Neutrophil (primary cell): ENCODE results near the gene CCDC142.

Experiments used
- H3K27ac ChIP-seq: fragments of 200-600 bp; sonication (generic); 2 replicates; pipeline ENCODE4 v1.5.1; 2016; ENCODE audit warnings: mild to moderate bottlenecking, moderate library complexity
- H3K27me3 ChIP-seq: fragments of 200-600 bp; sonication (generic); 2 replicates; pipeline ENCODE4 v1.6.0; 2016; ENCODE audit warnings: mild to moderate bottlenecking
- H3K36me3 ChIP-seq: fragments of 200-600 bp; sonication (generic); 2 replicates; pipeline ENCODE4 v1.5.1; 2017
- H3K4me1 ChIP-seq, 2 experiments: fragments of 200-600 bp in 1 of 2; sonication (generic) in 1 of 2; 1 replicate in 1 of 2; 2 replicates in 1 of 2; pipeline versions ENCODE4 v1.5.1 to v1.6.1; 2013 to 2016; ENCODE audit warnings: low read depth in 1 of 2, low read length in 1 of 2, mild to moderate bottlenecking in 1 of 2, moderate library complexity in 1 of 2; ENCODE audit not compliant: control insufficient read depth in 1 of 2, insufficient read depth in 1 of 2
- H3K4me3 ChIP-seq, 2 experiments: fragments of 200-600 bp in 1 of 2; sonication (generic) in 1 of 2; 1 replicate in 1 of 2; 2 replicates in 1 of 2; pipeline ENCODE4 v1.5.1; 2013 to 2016; ENCODE audit warnings: low read depth in 1 of 2, low read length in 1 of 2, mild to moderate bottlenecking in 1 of 2, moderate library complexity in 1 of 2
- H3K9me3 ChIP-seq: fragments of 200-600 bp; sonication (generic); 2 replicates; pipeline ENCODE4 v1.5.1; 2016
- TF ChIP-seq, protein P1 (sequence below): fragments of 200-600 bp; sonication (generic); IDR thresholded peaks from 2 replicates; pipeline ENCODE4 v1.5.1; 2016; ENCODE audit warnings: antibody characterized with exemption

Gene CCDC142

DNA sequence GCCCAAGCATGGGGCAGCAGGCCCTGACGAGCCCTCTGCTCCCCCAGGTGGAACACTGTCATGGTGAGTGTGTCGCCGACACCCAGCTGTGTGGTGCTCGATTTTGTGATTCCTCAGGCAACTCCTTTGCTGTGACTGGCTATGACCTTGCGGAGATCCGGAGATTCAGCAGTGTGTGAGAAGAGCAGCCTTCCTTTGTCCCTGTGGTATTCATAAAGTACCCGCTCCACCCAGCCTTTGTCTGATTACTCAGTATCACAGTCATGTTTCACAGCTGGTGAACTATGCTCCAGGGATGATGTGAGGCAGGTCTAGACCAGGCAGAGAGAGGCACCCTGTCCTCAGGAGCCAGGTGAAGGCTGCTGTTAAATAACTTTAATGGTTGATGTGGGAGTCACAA lies 57.3 kb downstream of the CCDC142 start:
- peaks cover 30% of the 10 kb centered on the region for H3K27me3 ChIP-seq
- no peak overlapping the region for H3K4me3 ChIP-seq
- H3K4me1 ChIP-seq: peaks cover 12 to 15% of the 10 kb centered on the region in 2 experiments
- H3K36me3 ChIP-seq: no peaks in the 10 kb centered on the region
- H3K27ac ChIP-seq: no peak overlapping the region
- TF ChIP-seq, protein P1, sequence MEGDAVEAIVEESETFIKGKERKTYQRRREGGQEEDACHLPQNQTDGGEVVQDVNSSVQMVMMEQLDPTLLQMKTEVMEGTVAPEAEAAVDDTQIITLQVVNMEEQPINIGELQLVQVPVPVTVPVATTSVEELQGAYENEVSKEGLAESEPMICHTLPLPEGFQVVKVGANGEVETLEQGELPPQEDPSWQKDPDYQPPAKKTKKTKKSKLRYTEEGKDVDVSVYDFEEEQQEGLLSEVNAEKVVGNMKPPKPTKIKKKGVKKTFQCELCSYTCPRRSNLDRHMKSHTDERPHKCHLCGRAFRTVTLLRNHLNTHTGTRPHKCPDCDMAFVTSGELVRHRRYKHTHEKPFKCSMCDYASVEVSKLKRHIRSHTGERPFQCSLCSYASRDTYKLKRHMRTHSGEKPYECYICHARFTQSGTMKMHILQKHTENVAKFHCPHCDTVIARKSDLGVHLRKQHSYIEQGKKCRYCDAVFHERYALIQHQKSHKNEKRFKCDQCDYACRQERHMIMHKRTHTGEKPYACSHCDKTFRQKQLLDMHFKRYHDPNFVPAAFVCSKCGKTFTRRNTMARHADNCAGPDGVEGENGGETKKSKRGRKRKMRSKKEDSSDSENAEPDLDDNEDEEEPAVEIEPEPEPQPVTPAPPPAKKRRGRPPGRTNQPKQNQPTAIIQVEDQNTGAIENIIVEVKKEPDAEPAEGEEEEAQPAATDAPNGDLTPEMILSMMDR: no peak
- no peaks in the 10 kb centered on the region for H3K9me3 ChIP-seq

DNA sequence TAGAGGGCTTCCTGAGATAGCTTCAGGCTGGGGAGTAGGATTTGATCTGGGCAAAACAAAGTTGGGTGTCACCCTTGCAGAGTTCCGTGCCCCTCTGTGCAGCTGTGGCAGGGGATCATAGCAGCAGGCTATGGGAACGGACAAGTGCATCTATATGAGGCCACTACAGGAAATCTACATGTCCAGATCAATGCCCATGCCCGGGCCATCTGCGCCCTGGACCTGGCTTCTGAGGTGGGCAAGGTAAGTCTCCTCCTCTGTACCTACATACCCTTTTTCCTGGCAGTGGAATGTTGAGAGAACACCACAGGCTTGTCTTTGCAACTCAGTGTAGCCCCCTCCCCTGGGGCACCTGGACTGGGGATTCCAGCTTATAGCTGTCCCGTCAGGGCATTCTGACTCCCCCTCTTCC lies 57.8 kb downstream of the CCDC142 start:
- H3K27me3 ChIP-seq: peaks cover 35% of the 10 kb centered on the region
- H3K4me3 ChIP-seq: no peak overlapping the region
- H3K27ac ChIP-seq: no peak overlapping the region
- TF ChIP-seq, protein P1: no peak
- H3K36me3 ChIP-seq: no peaks in the 10 kb centered on the region
- peaks cover 14 to 15% of the 10 kb centered on the region in 2 experiments for H3K4me1 ChIP-seq
- H3K9me3 ChIP-seq: no peaks in the 10 kb centered on the region

DNA sequence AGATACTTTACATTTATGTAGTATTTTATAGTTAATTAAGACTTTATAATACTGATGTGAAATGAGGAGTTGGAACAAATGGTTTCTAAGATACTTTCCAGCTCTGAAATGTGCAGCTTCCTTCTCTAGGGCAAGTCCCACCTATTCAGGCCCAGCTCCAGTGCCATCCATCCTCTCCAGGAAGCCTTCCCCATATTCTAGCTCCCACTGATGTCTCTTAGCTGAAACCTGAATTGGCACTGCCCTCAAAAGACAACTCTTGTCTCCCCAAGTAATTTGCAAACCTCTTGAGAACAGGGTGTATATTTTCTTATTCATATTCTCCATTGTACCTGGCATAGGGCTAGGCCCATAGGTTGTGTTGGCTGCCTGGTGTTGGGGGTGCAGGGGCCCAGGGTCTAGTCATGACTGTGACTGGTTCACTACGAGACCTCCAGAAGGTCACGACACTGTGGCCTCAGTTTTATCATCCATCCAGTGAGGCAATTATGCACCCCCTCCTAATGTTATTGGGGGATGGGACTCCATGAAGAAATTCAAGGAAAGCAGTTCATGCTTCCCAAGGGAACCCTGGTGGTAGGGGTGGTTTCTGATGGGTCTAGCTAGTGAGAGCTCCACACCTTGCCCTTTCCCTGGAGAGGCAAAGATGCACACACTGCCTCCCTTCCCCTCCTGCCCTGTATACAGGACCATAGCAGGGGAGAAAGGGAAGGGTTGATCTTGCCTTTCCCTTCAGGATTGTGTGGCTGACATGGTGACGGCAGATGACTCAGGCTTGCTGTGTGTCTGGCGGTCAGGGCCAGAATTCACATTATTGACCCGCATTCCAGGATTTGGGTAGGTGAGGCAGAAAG lies 58.4 kb downstream of the CCDC142 start:
- H3K36me3 ChIP-seq: no peaks in the 10 kb centered on the region

More for the DNA sequence above, 58.4 kb downstream of the CCDC142 start:
- peaks cover 42% of the 10 kb centered on the region for H3K27me3 ChIP-seq
- TF ChIP-seq, protein P1: no peak
- no peaks in the 10 kb centered on the region for H3K9me3 ChIP-seq
- H3K4me3 ChIP-seq: no peak overlapping the region
- peaks cover 14 to 15% of the 10 kb centered on the region in 2 experiments for H3K4me1 ChIP-seq
- H3K27ac ChIP-seq: no peak overlapping the region
